HEK293T (cell line): ENCODE results near the gene TBKBP1.

ENCODE experiments used
- CTCF ChIA-PET: fragments of 350-600 bp; formaldehyde crosslinking; extraction: SDS; loops from one replicate; lab custom pipeline; 2021; ENCODE audit warnings: antibody characterized with exemption, inconsistent platforms; lab: Yijun Ruan, JAX
- POLR2A ChIA-PET: fragments of 350-600 bp; formaldehyde crosslinking; extraction: SDS; loops from one replicate; lab custom pipeline; 2020; ENCODE audit warnings: antibody characterized with exemption, inconsistent platforms; lab: Yijun Ruan, JAX
- DNase-seq: peaks from one replicate; pipeline ENCODE4 v3.0.0; 2012; ENCODE audit warnings: mixed read lengths; ENCODE audit errors: extremely low spot score
- ARNT ChIP-seq: fragments of 450-650 bp; IDR thresholded peaks from 2 replicates; pipeline ENCODE4 v1.6.1; 2017; ENCODE audit warnings: mild to moderate bottlenecking
- BHLHE40 ChIP-seq: fragments of 450-650 bp; IDR thresholded peaks from 2 replicates; pipeline ENCODE4 v1.6.1; 2016; ENCODE audit warnings: mild to moderate bottlenecking, moderate library complexity, borderline replicate concordance
- CTBP1 ChIP-seq: fragments of 450-650 bp; IDR thresholded peaks from 2 replicates; pipeline ENCODE4 v1.6.1; 2016; ENCODE audit warnings: borderline replicate concordance
- ELF4 ChIP-seq: fragments of 450-650 bp; IDR thresholded peaks from 2 replicates; pipeline ENCODE4 v1.6.1; 2017; ENCODE audit warnings: antibody characterized with exemption
- FOXA1 ChIP-seq: fragments of 450-650 bp; IDR thresholded peaks from 2 replicates; pipeline ENCODE4 v1.6.1; 2016; ENCODE audit warnings: mild to moderate bottlenecking
- FOXK2 ChIP-seq: fragments of 450-650 bp; IDR thresholded peaks from 2 replicates; pipeline ENCODE4 v1.6.1; 2016; ENCODE audit warnings: mild to moderate bottlenecking
- FOXM1 ChIP-seq: fragments of 450-650 bp; IDR thresholded peaks from 2 replicates; pipeline ENCODE4 v1.6.1; 2017; ENCODE audit warnings: mild to moderate bottlenecking, borderline replicate concordance
- HDGF ChIP-seq: fragments of 450-650 bp; IDR thresholded peaks from 2 replicates; pipeline ENCODE4 v1.6.1; 2017; ENCODE audit warnings: antibody characterized with exemption, borderline replicate concordance
- L3MBTL2 ChIP-seq: fragments of 450-650 bp; conservative IDR thresholded peaks from 2 replicates; pipeline ENCODE4 v1.6.1; 2016; ENCODE audit warnings: mild to moderate bottlenecking
- LEF1 ChIP-seq: fragments of 450-650 bp; IDR thresholded peaks from 2 replicates; pipeline ENCODE4 v1.6.1; 2017; ENCODE audit warnings: mild to moderate bottlenecking, borderline replicate concordance
- NFRKB ChIP-seq: fragments of 450-650 bp; IDR thresholded peaks from 2 replicates; pipeline ENCODE4 v1.6.1; 2016; ENCODE audit warnings: mild to moderate bottlenecking, moderate library complexity
- SP1 ChIP-seq: fragments of 450-650 bp; IDR thresholded peaks from 2 replicates; pipeline ENCODE4 v1.6.1; 2017
- SUZ12 ChIP-seq: fragments of 450-650 bp; IDR thresholded peaks from 2 replicates; pipeline ENCODE4 v1.6.1; 2016; ENCODE audit warnings: mild to moderate bottlenecking
- TARDBP ChIP-seq: fragments of 450-650 bp; IDR thresholded peaks from 2 replicates; pipeline ENCODE4 v1.6.1; 2016
- ZNF384 ChIP-seq: fragments of 450-650 bp; IDR thresholded peaks from 2 replicates; pipeline ENCODE4 v1.6.1; 2016
- TF ChIP-seq, protein P1 (sequence below): fragments of 450-650 bp; IDR thresholded peaks from 2 replicates; pipeline ENCODE4 v1.6.1; 2016

TBKBP1 gene

GRCh38 chr17:47664624-47664941 lies 29.4 kb upstream of the TBKBP1 start:
- no peak for DNase-seq
- CTCF ChIA-PET: interaction anchor here (0.6 to 1.7 kb wide), 8 partner anchors 10 to 284 kb away, joined by 3 to 6 read pairs (median 4); no protein-coding TSS in a partner anchor
- TF ChIP-seq HDGF (no peak), FOXA1 (no peak), TARDBP (no peak), LEF1 (no peak), ELF4 (no peak), ARNT (no peak), SP1 (no peak), FOXM1 (no peak), CTBP1 (no peak), NFRKB (no peak), ZNF384 (no peak), L3MBTL2 (no peak), SUZ12 (no peak)
- TF ChIP-seq, protein P1, sequence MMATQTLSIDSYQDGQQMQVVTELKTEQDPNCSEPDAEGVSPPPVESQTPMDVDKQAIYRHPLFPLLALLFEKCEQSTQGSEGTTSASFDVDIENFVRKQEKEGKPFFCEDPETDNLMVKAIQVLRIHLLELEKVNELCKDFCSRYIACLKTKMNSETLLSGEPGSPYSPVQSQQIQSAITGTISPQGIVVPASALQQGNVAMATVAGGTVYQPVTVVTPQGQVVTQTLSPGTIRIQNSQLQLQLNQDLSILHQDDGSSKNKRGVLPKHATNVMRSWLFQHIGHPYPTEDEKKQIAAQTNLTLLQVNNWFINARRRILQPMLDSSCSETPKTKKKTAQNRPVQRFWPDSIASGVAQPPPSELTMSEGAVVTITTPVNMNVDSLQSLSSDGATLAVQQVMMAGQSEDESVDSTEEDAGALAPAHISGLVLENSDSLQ: no peak
- POLR2A ChIA-PET: interaction anchor here (4.4 kb wide), 1 partner anchor 15 kb away, joined by 30 read pairs; the partner anchor contains the start of gene KPNB1

DNA sequence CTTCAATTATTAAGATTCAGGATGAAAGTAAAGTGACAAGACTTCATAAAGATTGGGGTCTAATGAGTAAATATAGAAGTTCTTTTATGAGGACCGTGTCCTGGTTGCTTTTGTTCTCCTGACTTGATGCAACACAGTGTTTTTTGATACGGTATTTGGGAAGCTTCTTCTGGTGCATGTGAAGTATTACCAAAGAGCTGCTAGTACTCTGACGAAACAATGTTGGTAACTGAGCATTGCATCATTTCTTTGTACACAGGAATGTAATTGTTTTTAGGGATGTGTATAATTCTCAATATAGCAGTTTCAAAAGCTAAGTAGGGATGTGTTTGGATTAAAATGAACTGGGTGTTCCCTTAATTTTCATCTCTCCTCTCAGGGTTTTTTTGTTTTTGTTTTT lies 28.3 kb upstream of the TBKBP1 start:
- ChIA-PET CTCF (interaction anchor here (0.7 to 1.4 kb wide), 3 partner anchors 11 to 79 kb away, joined by 3 to 4 read pairs (median 3); no protein-coding TSS in a partner anchor), POLR2A (interaction anchor here (1.0 to 4.4 kb wide), 2 partner anchors 16 to 21 kb away, joined by 3 to 30 read pairs; partner anchors contain the start of gene KPNB1)
- no peak for DNase-seq
- TF ChIP-seq FOXM1 (no peak), BHLHE40 (no peak), ARNT (no peak), LEF1 (no peak), SUZ12 (no peak), FOXA1 (no peak), HDGF (no peak), ELF4 (no peak), TARDBP (no peak), CTBP1 (no peak)

DNA sequence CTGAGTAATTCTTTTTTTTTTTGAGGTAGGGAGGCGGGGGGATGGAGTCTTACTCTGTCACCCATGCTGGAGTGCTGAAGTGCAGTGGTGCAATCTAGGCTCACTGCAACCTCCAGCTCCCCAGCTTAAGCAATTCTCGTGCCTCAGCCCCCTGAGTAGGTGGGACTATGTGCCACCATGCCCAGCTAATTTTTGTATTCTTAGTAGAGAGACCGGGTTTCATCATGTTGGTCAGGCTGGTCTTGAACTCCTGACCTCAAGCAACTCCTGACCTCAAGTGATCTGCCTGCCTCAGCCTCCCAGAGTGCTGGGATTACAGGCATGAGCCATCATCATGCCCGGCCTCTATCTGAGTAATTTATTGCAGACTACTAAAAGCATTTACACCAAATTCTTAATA lies 24.9 kb upstream of the TBKBP1 start:
- no peak for DNase-seq
- ChIA-PET POLR2A (no interaction called here), CTCF (no interaction called here)
- no peak for TF ChIP-seq CTBP1
- no peak for TF ChIP-seq LEF1
- no peak for TF ChIP-seq FOXK2
- TF ChIP-seq ELF4: no peak
- TF ChIP-seq ARNT: no peak
- TF ChIP-seq FOXA1: no peak
- no peak for TF ChIP-seq ZNF384
- TF ChIP-seq SUZ12: no peak
- TF ChIP-seq FOXM1: no peak
- TF ChIP-seq SP1: no peak
- TF ChIP-seq NFRKB: no peak
- no peak for TF ChIP-seq L3MBTL2

GRCh38 chr17:47670064-47670463 lies 23.9 kb upstream of the TBKBP1 start:
- no peak for DNase-seq
- POLR2A ChIA-PET: interaction anchor here (1.1 kb wide), 1 partner anchor 9 kb away, joined by 3 read pairs; no protein-coding TSS in a partner anchor
- CTCF ChIA-PET: no interaction called here
- no peak for TF ChIP-seq SP1
- TF ChIP-seq FOXA1: no peak
- TF ChIP-seq NFRKB: no peak
- TF ChIP-seq, protein P1: no peak
- TF ChIP-seq ELF4: no peak
- TF ChIP-seq LEF1: no peak
- no peak for TF ChIP-seq FOXK2
- no peak for TF ChIP-seq FOXM1
- no peak for TF ChIP-seq ARNT
- no peak for TF ChIP-seq SUZ12

DNA sequence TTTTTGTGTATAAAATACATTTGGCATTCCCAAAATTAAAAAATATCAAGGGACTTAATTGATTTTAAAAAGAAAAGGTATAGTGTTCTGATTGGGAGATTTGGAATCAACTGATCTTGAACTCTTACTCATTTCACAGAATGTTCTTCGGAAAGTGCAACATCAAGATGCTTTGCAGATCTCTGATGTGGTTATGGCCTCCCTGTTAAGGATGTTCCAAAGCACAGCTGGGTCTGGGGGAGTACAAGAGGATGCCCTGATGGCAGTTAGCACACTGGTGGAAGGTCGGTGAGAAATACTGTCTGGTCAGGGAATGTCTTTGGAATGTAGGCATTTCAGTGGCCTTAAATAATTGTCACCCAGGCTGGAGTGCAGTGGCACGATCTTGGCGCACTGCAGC lies 19.5 kb upstream of the TBKBP1 start:
- DNase-seq: no peak
- ChIA-PET POLR2A (interaction anchor here (1.3 to 1.8 kb wide), 2 partner anchors 12 to 21 kb away, joined by 3 to 4 read pairs; no protein-coding TSS in a partner anchor), CTCF (interaction anchor here (0.5 to 0.7 kb wide), 2 partner anchors 10 to 30 kb away, joined by 3 read pairs; no protein-coding TSS in a partner anchor)
- TF ChIP-seq HDGF (no peak), FOXA1 (no peak), LEF1 (no peak)

GRCh38 chr17:47675380-47676198 lies 18.4 kb upstream of the TBKBP1 start:
- CTCF ChIA-PET: interaction anchor here (1.0 kb wide), 1 partner anchor 11 kb away, joined by 4 read pairs; no protein-coding TSS in a partner anchor
- DNase-seq: no peak
- POLR2A ChIA-PET: interaction anchor here (0.9 kb wide), 1 partner anchor 9 kb away, joined by 3 read pairs; no protein-coding TSS in a partner anchor
- TF ChIP-seq BHLHE40 (no peak), TARDBP (no peak), L3MBTL2 (no peak), SUZ12 (no peak)
- TF ChIP-seq, protein P1: no peak
